Choroid plexus epithelial cell (primary cell): ENCODE results near the gene ZBTB24.

Experiments used
- DNase-seq: peaks from one replicate; pipeline ENCODE4 v3.0.0-alpha.2; 2010; ENCODE audit warnings: low read depth
- H3K4me3 ChIP-seq: 2 replicates; pipeline ENCODE4 v1.5.1; 2011; ENCODE audit warnings: low read depth, mild to moderate bottlenecking, control low read depth, low read length, moderate library complexity
- TF ChIP-seq, protein P1 (sequence below): conservative IDR thresholded peaks from 2 replicates; pipeline ENCODE4 v1.5.1; 2011; ENCODE audit warnings: low read depth, mild to moderate bottlenecking, control low read depth, inconsistent platforms, low read length, moderate library complexity

ZBTB24 gene

GRCh38 chr6:109503327-109504224, 20.6 kb upstream of the ZBTB24 start:
- H3K4me3 ChIP-seq: no peak overlapping the region
- TF ChIP-seq, protein P1, sequence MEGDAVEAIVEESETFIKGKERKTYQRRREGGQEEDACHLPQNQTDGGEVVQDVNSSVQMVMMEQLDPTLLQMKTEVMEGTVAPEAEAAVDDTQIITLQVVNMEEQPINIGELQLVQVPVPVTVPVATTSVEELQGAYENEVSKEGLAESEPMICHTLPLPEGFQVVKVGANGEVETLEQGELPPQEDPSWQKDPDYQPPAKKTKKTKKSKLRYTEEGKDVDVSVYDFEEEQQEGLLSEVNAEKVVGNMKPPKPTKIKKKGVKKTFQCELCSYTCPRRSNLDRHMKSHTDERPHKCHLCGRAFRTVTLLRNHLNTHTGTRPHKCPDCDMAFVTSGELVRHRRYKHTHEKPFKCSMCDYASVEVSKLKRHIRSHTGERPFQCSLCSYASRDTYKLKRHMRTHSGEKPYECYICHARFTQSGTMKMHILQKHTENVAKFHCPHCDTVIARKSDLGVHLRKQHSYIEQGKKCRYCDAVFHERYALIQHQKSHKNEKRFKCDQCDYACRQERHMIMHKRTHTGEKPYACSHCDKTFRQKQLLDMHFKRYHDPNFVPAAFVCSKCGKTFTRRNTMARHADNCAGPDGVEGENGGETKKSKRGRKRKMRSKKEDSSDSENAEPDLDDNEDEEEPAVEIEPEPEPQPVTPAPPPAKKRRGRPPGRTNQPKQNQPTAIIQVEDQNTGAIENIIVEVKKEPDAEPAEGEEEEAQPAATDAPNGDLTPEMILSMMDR: no peak
- no peak for DNase-seq

DNA sequence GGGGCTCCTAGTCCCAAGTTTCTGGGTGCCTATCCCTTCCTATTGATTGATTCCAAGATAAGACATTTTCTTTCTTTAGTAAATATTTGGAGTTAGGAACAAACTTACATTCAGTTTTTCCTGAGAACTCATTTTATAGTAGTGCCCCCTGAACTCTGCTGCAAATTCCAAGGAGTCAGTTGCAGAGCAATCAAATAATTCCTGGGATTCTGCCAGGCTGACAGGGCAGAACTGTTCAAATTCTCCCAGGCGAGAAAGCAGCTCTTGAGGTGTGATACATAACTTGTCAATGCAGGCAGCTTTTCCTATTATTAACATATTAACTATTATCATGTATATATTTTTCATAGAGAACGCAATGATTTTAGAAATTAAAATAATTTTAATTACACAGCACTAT, 15.9 kb upstream of the ZBTB24 start:
- TF ChIP-seq, protein P1: no peak
- no peak overlapping the region for H3K4me3 ChIP-seq
- no peak for DNase-seq

- no peak for DNase-seq
- TF ChIP-seq, protein P1: no peak
- H3K4me3 ChIP-seq: no peak overlapping the region
Observed at GRCh38 chr6:109498052-109498451, 15.0 kb upstream of the ZBTB24 start.

DNA sequence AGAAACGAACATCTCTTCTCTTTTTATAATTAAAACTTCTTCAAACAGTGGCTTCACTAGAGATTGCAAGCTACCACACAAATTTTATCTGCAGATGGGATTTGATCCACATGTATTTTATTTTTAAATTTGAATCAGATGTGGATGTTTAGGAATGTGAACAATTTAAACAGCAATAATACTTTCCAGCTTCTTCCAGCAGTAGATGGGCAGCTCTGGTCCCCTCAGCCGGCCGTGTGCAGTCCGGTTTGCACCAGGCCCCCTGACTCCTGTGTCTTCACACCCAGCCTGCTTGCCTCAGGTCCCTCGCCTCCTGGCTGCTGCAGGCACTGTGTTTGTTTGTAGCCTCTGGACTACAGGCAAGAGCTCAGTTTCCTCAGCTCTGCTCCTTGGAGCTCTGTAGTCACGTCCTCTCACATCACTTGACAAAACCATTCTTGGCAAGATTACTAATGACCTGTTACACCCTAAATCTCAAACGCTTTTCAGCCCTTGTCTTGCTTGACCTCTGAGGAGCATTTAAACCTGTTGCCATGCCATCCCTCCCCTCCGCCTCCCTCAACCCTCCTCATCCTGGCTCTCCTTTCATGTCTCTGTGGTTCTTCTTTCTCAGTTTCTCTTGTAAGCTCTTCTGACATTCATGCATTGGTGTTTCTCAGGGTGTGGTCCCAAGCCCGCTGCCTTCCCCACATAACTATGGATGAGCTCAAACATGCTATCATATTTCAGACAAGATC, 13.2 kb upstream of the ZBTB24 start:
- H3K4me3 ChIP-seq: no peak overlapping the region
- TF ChIP-seq, protein P1: no peak
- DNase-seq: no peak

DNA sequence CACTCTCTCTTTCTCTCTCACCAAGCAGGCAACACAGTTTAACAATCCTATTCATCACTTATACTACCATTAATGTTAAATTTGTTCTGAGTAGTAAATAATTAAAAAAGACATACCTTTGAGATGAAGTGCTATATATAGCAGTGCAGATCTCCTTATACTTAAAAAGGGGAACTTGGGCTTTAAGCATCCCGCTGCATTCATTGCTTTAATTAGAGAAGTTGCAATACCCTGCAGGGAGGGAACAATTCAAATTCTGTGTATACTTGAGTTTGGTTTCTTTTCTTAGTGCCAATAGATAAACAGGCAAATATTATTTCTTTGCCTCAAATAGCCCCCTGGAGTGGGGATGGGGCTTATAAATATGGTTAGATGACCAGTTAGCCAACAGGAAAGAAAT, 10.8 kb upstream of the ZBTB24 start:
- no peak overlapping the region for H3K4me3 ChIP-seq
- TF ChIP-seq, protein P1: no peak
- DNase-seq: no peak

GRCh38 chr6:109491207-109491938, 8.4 kb upstream of the ZBTB24 start:
- TF ChIP-seq, protein P1: no peak
- DNase-seq: peak; percentile 71
- H3K4me3 ChIP-seq: no peak overlapping the region
